Activated T-cell treated with anti-CD3 and anti-CD28 coated beads, Interleukin-2, amount 50 U/mL, for 1 hour (primary cell): Measurements from ENCODE around the gene RAB11FIP5.
"Not testable (repeated sequence)": the region's sequence is repeated elsewhere in the genome, so short reads cannot be mapped to it uniquely, and the experiment has no call there.

Experiments used
- DNase-seq: peaks from one replicate; pipeline ENCODE4 v3.0.0-alpha.2; 2020

RAB11FIP5 gene

GRCh38 chr2:73109431-73110167 is 3.1 kb downstream of the RAB11FIP5 start:
- no peak for DNase-seq

GRCh38 chr2:73107211-73107926 is 5.4 kb downstream of the RAB11FIP5 start:
- DNase-seq, result no peak

- DNase-seq, result no peak
These were observed 6.0 kb downstream of the RAB11FIP5 start for GRCh38 chr2:73106791-73107190.

GRCh38 chr2:73105511-73105971 is 7.2 kb downstream of the RAB11FIP5 start:
- DNase-seq, result no peak

- no peak for DNase-seq
These were observed 7.8 kb downstream of the RAB11FIP5 start for GRCh38 chr2:73104933-73105332.

GRCh38 chr2:73103018-73103542 is 9.7 kb downstream of the RAB11FIP5 start:
- DNase-seq, result no peak

- no peak for DNase-seq
These were observed 11.0 kb downstream of the RAB11FIP5 start for GRCh38 chr2:73101626-73102256.

GRCh38 chr2:73100956-73101355 is 11.8 kb downstream of the RAB11FIP5 start:
- DNase-seq, result no peak

GRCh38 chr2:73099486-73099885 is 13.3 kb downstream of the RAB11FIP5 start:
- DNase-seq, result no peak

- DNase-seq, result no peak
These were observed 16.8 kb downstream of the RAB11FIP5 start for GRCh38 chr2:73095910-73096309.

GRCh38 chr2:73093601-73094218 is 19.0 kb downstream of the RAB11FIP5 start:
- DNase-seq, result not testable (repeated sequence)

GRCh38 chr2:73092146-73092783 is 20.5 kb downstream of the RAB11FIP5 start:
- DNase-seq, result no peak

GRCh38 chr2:73091696-73092095 is 21.1 kb downstream of the RAB11FIP5 start:
- DNase-seq, result no peak

- DNase-seq, result no peak
These were observed 21.6 kb downstream of the RAB11FIP5 start for GRCh38 chr2:73091164-73091563.

- DNase-seq, result no peak
These were observed 23.3 kb downstream of the RAB11FIP5 start for GRCh38 chr2:73089270-73090030.

GRCh38 chr2:73088703-73089102 is 24.0 kb downstream of the RAB11FIP5 start:
- no peak for DNase-seq

GRCh38 chr2:73088211-73088610 is 24.5 kb downstream of the RAB11FIP5 start:
- no peak for DNase-seq

GRCh38 chr2:73087311-73087710 is 25.4 kb downstream of the RAB11FIP5 start:
- DNase-seq, result no peak

GRCh38 chr2:73085691-73086090 is 27.1 kb downstream of the RAB11FIP5 start:
- peak; percentile 83 for DNase-seq

GRCh38 chr2:73084971-73085370 is 27.8 kb downstream of the RAB11FIP5 start:
- no peak for DNase-seq

GRCh38 chr2:73083886-73084800 is 28.6 kb downstream of the RAB11FIP5 start:
- no peak for DNase-seq
